ENCODE measurements around the gene ATP1B3. TPM values are rescaled to one million over a fixed set of nuclear protein-coding genes. Genes with fewer than 3 reads are reported as not detected.
A peak's percentile ranks its signal among the peaks of the same experiment; 100 is the strongest.

The ATP1B3 gene
- total RNA-seq, 1 donor from 2014 or later: 108 TPM

- Histone ChIP-seq H3K27me3 (no peaks in the 10 kb centered on the region), H3K4me1 (peaks cover 0 to 6% of the 10 kb centered on the region in 2 donors), H3K4me3 (no peak overlapping the region), H3K27ac (peak overlapping the region in 1 of 2 donors; percentile 67), H3K9me3 (no peaks in the 10 kb centered on the region), H3K36me3 (no peaks in the 10 kb centered on the region)
- no peak for TF ChIP-seq CTCF (IDR thresholded peaks at IDR 0.05)
- DNase-seq (ENCODE audit: low spot score in 2 of 2): no peak
- intact Hi-C loops (cut with DNase I): no loop called here
Observed at GRCh38 chr3:141940194-141940776, 63.8 kb downstream of the ATP1B3 start.

- intact Hi-C loops (cut with DNase I): no loop called here
- Histone ChIP-seq H3K4me3 (no peak overlapping the region), H3K27me3 (no peaks in the 10 kb centered on the region), H3K4me1 (peaks cover 0 to 6% of the 10 kb centered on the region in 2 donors), H3K9me3 (no peaks in the 10 kb centered on the region), H3K27ac (peak overlapping the region in 1 of 2 donors; percentile 67), H3K36me3 (no peaks in the 10 kb centered on the region)
- no peak for TF ChIP-seq CTCF (IDR thresholded peaks at IDR 0.05)
- DNase-seq (ENCODE audit: low spot score in 2 of 2): no peak
Observed at GRCh38 chr3:141941093-141941492, 64.7 kb downstream of the ATP1B3 start.

DNA sequence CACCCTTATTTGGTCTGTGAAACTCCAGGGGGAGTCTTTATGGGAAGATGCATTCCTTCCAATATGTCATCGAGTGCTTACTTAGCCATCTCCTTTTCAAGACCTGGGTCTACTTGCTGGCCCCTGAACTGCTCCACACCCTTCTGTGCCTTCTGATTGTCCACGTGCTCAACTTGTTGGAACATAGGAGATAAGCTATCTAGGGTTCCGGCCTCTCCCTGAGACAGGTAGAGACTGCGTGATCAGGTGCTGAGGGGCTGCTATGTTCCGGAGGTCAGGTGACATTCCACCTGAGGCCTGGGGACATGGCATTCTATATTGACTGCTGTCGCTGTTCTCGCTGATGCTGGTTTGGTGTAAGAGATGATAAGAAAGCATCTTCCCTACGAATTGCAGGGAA, 65.6 kb downstream of the ATP1B3 start:
- no peaks in the 10 kb centered on the region for H3K27me3 ChIP-seq
- intact Hi-C loops (cut with DNase I): no loop called here
- no peak for DNase-seq (ENCODE audit: low spot score in 2 of 2)
- peaks cover 0 to 6% of the 10 kb centered on the region in 2 donors for H3K4me1 ChIP-seq
- no peaks in the 10 kb centered on the region for H3K36me3 ChIP-seq
- no peak overlapping the region for H3K4me3 ChIP-seq
- no peak overlapping the region for H3K27ac ChIP-seq
- TF ChIP-seq CTCF (IDR thresholded peaks at IDR 0.05): no peak
- H3K9me3 ChIP-seq: no peaks in the 10 kb centered on the region

GRCh38 chr3:141945726-141946485, 69.5 kb downstream of the ATP1B3 start:
- no peak for DNase-seq (ENCODE audit: low spot score in 2 of 2)
- TF ChIP-seq CTCF (IDR thresholded peaks at IDR 0.05): no peak
- intact Hi-C loops (cut with DNase I): no loop called here
- Histone ChIP-seq H3K4me3 (no peak overlapping the region), H3K9me3 (no peaks in the 10 kb centered on the region), H3K27me3 (no peaks in the 10 kb centered on the region), H3K4me1 (peaks cover 0 to under 1% of the 10 kb centered on the region in 2 donors), H3K27ac (no peak overlapping the region), H3K36me3 (peaks cover 0 to 9% of the 10 kb centered on the region in 2 donors)

DNA sequence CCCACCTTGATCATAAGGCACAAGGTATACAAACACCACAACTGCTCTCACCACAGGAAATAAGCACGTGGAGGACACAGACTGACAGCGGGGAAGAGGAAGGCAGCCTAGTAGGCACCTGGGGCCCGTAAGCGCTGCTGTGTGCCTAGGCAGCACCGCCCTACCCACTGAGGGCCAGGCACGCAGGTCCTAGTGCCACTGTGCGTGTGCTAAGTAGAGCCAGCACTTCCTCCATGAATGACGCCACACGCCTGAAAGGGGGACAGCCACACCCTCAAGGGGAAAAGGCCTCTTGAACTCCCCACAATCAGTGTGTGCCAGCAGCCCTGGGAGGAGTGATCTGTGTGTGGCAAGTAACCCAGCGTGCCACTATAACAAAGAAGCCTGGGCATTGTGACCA, 73.0 kb downstream of the ATP1B3 start:
- no peak for DNase-seq (ENCODE audit: low spot score in 2 of 2)
- Histone ChIP-seq H3K4me3 (no peak overlapping the region), H3K4me1 (no peaks in the 10 kb centered on the region), H3K27me3 (no peaks in the 10 kb centered on the region), H3K36me3 (peaks cover 3 to 19% of the 10 kb centered on the region in 2 donors), H3K9me3 (no peaks in the 10 kb centered on the region), H3K27ac (no peak overlapping the region)
- TF ChIP-seq CTCF (IDR thresholded peaks at IDR 0.05): no peak
- intact Hi-C loops (cut with DNase I): no loop called here

Measured in ascending aorta (tissue), 2 donors.